Stimulated activated CD8-positive, alpha-beta memory T cell treated with anti-CD3 and anti-CD28 coated beads, Interleukin-7, amount 100 ng/mL, for 24 hours (primary cell): ENCODE measurements around the gene MAPK14.

Experiments used
- DNase-seq: peaks from one replicate; pipeline ENCODE4 v3.0.0-alpha.2; 2020; ENCODE audit warnings: low read depth

The MAPK14 gene

GRCh38 chr6:36138667-36139066, 111.1 kb downstream of the MAPK14 start:
- DNase-seq: no peak

GRCh38 chr6:36139431-36139830, 111.8 kb downstream of the MAPK14 start:
- no peak for DNase-seq

- DNase-seq: no peak
These were observed 112.5 kb downstream of the MAPK14 start for GRCh38 chr6:36139991-36140710.

- DNase-seq: no peak
These were observed 113.5 kb downstream of the MAPK14 start for GRCh38 chr6:36141091-36141490.

- no peak for DNase-seq
These were observed 114.4 kb downstream of the MAPK14 start for GRCh38 chr6:36141961-36142360.

- no peak for DNase-seq
These were observed 115.6 kb downstream of the MAPK14 start for GRCh38 chr6:36142971-36143838.

GRCh38 chr6:36145495-36145894, 117.9 kb downstream of the MAPK14 start:
- no peak for DNase-seq

- no peak for DNase-seq
These were observed 119.7 kb downstream of the MAPK14 start for GRCh38 chr6:36147294-36147693.

GRCh38 chr6:36149476-36149875, 121.9 kb downstream of the MAPK14 start:
- no peak for DNase-seq

GRCh38 chr6:36150283-36150682, 122.7 kb downstream of the MAPK14 start:
- DNase-seq: no peak

GRCh38 chr6:36154286-36154685, 126.7 kb downstream of the MAPK14 start:
- DNase-seq: no peak

- no peak for DNase-seq
These were observed 128.1 kb downstream of the MAPK14 start for GRCh38 chr6:36155662-36156061.

- DNase-seq: no peak
These were observed 132.6 kb downstream of the MAPK14 start for GRCh38 chr6:36160147-36160760.
